HFFc6 (cell line): ENCODE data around the gene RFX1. TPM values are rescaled to one million over a fixed set of nuclear protein-coding genes. Genes with fewer than 3 reads are reported as not detected.

Experiments used
- DNase-seq: peaks from one replicate; pipeline ENCODE4 v3.0.0-alpha.2; 2018
- H3K27ac Mint-ChIP-seq: 2 replicates; pipeline ENCODE4 v1.8.0; 2020; ENCODE audit warnings: mild to moderate bottlenecking, mixed read lengths
- H3K27me3 Mint-ChIP-seq: 2 replicates; pipeline ENCODE4 v1.8.0; 2021; ENCODE audit warnings: mild to moderate bottlenecking, moderate library complexity, mixed read lengths; ENCODE audit not compliant: insufficient read depth
- H3K36me3 Mint-ChIP-seq: 2 replicates; pipeline ENCODE4 v1.8.0; 2021; ENCODE audit warnings: low read depth, mixed read lengths
- H3K4me1 Mint-ChIP-seq: 2 replicates; pipeline ENCODE4 v1.8.0; 2020; ENCODE audit warnings: low read depth, mixed read lengths
- H3K4me3 Mint-ChIP-seq: 2 replicates; pipeline ENCODE4 v1.8.0; 2020; ENCODE audit warnings: mild to moderate bottlenecking, moderate library complexity, mixed read lengths
- H3K9me3 Mint-ChIP-seq: 2 replicates; pipeline ENCODE4 v1.8.0; 2020; ENCODE audit warnings: mild to moderate bottlenecking, mixed read lengths
- total RNA-seq, 6 experiments: library from RNA; stranded (reverse); fragmentation: NEBNext Ultra II Directional; extraction: Animal tissue kit (Norgen Biotek cat#: 25700); gene quantifications; 2 replicates in 1 of 6; 3 replicates in 5 of 6; pipeline ENCODE4 v1.2.3, GENCODE V29; 2021
- TF ChIP-seq, protein P1 (sequence below): fragments of 200-600 bp; sonication (generic); IDR thresholded peaks from 2 replicates; pipeline ENCODE4 v1.5.0; 2021; ENCODE audit warnings: antibody characterized with exemption, mild to moderate bottlenecking

Gene RFX1
- total RNA-seq, 6 experiments from 2014 or later = 11.6 to 13.0 (median 12.2) TPM

DNA sequence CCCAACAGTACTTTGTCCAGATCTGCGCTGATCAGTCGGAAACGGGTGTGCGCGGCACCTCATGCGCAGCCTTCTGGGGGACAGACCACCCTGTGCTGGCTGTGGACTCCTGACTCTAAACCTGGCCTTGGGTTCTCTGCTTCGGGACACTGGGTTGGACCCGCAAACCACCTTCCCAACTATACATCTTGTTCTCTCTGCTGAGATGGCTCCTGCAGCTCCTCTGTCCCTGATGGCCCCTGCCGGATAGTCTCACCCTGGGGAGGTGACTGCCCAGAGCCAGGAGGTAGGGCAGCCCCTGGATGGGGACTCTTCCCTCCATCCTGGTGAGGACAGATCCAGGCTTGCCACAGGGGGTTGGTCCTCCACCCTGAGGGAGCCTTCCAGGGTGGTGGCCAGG is 23.3 kb downstream of the RFX1 start:
- TF ChIP-seq, protein P1, sequence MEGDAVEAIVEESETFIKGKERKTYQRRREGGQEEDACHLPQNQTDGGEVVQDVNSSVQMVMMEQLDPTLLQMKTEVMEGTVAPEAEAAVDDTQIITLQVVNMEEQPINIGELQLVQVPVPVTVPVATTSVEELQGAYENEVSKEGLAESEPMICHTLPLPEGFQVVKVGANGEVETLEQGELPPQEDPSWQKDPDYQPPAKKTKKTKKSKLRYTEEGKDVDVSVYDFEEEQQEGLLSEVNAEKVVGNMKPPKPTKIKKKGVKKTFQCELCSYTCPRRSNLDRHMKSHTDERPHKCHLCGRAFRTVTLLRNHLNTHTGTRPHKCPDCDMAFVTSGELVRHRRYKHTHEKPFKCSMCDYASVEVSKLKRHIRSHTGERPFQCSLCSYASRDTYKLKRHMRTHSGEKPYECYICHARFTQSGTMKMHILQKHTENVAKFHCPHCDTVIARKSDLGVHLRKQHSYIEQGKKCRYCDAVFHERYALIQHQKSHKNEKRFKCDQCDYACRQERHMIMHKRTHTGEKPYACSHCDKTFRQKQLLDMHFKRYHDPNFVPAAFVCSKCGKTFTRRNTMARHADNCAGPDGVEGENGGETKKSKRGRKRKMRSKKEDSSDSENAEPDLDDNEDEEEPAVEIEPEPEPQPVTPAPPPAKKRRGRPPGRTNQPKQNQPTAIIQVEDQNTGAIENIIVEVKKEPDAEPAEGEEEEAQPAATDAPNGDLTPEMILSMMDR = no peak
- Mint-ChIP-seq H3K36me3 (no peaks in the 10 kb centered on the region), H3K27ac (no peak overlapping the region), H3K9me3 (no peaks in the 10 kb centered on the region), H3K27me3 (no peaks in the 10 kb centered on the region), H3K4me3 (no peak overlapping the region), H3K4me1 (peaks cover 20% of the 10 kb centered on the region)
- no peak for DNase-seq

DNA sequence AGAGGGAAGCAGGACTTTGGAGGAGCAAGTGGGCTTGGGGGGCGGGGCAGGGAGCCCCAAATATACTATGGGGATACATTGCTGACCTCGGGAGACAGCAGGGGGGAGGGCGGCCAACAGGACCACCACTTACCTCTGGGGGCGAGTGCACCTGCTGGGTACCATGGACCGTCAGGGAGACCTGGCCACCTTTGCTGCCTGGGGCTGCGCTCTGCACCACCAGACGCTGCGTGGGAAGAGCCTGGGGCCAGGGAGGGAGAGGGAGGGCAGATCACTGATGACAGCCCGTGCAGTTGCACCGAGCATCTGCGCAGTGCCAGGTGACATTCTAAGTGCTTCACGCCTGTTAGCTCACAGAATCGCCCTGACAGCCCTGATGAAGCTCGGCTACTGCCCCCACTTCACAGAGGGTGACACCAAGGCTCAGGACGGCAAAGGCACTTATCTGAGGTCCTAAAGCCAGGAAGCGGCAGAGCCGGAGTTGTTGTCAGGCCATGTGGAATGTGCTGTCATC is 24.1 kb downstream of the RFX1 start:
- peaks cover 14% of the 10 kb centered on the region for H3K4me1 Mint-ChIP-seq
- TF ChIP-seq, protein P1 = no peak
- H3K9me3 Mint-ChIP-seq = no peaks in the 10 kb centered on the region
- no peak overlapping the region for H3K27ac Mint-ChIP-seq
- H3K36me3 Mint-ChIP-seq = no peaks in the 10 kb centered on the region
- no peak overlapping the region for H3K4me3 Mint-ChIP-seq
- H3K27me3 Mint-ChIP-seq = no peaks in the 10 kb centered on the region
- no peak for DNase-seq

GRCh38 chr19:13981467-13981866 is 24.7 kb downstream of the RFX1 start:
- Mint-ChIP-seq H3K4me1 (peaks cover 11% of the 10 kb centered on the region), H3K36me3 (no peaks in the 10 kb centered on the region), H3K9me3 (no peaks in the 10 kb centered on the region), H3K27me3 (peaks cover under 1% of the 10 kb centered on the region; the same call in 1 of the 2 replicates), H3K27ac (no peak overlapping the region), H3K4me3 (no peak overlapping the region)
- TF ChIP-seq, protein P1 = no peak
- DNase-seq = no peak

- DNase-seq = no peak
- no peaks in the 10 kb centered on the region; the same call in 1 of the 2 replicates for H3K36me3 Mint-ChIP-seq
- no peaks in the 10 kb centered on the region for H3K9me3 Mint-ChIP-seq
- peaks cover 3% of the 10 kb centered on the region; the same call in 1 of the 2 replicates for H3K27me3 Mint-ChIP-seq
- H3K4me3 Mint-ChIP-seq = no peak overlapping the region
- TF ChIP-seq, protein P1 = no peak
- H3K4me1 Mint-ChIP-seq = peaks cover 11% of the 10 kb centered on the region
- H3K27ac Mint-ChIP-seq = no peak overlapping the region
Observed at GRCh38 chr19:13981021-13981420, 25.1 kb downstream of the RFX1 start.

DNA sequence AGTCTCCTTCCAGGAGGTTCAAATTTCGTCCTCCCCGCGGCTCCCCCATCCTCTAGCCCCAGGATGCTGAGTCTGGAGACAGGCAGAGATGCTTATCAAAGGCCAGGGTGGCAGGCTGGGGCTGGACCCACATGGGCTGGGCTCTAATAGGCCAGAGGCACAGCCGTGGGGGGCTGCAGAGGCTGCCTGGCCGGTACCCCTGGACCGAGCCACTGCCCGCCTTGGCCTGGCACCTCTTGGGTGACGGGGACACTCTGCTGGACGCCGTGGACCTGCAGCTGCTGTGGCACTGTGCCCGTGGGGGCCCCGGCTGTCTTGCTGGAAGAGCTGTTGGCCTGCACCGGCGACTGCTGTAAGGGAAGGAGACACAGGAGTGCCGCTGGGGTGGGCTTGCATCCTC is 25.8 kb downstream of the RFX1 start:
- TF ChIP-seq, protein P1 = no peak
- Mint-ChIP-seq H3K9me3 (no peaks in the 10 kb centered on the region), H3K36me3 (no peaks in the 10 kb centered on the region; the same call in 1 of the 2 replicates), H3K27me3 (peaks cover 3% of the 10 kb centered on the region; the same call in 1 of the 2 replicates), H3K27ac (no peak overlapping the region), H3K4me1 (peaks cover 8% of the 10 kb centered on the region), H3K4me3 (no peak overlapping the region)
- no peak for DNase-seq
